NCI-H524 treated with DMSO at 0.1 percent for 48 hours (cell line): ENCODE measurements around the gene SLC2A9.

Source experiments
- DNase-seq: peaks from one replicate; lab custom pipeline; 2025; lab: John Stamatoyannopoulos, UW

Gene SLC2A9

DNA sequence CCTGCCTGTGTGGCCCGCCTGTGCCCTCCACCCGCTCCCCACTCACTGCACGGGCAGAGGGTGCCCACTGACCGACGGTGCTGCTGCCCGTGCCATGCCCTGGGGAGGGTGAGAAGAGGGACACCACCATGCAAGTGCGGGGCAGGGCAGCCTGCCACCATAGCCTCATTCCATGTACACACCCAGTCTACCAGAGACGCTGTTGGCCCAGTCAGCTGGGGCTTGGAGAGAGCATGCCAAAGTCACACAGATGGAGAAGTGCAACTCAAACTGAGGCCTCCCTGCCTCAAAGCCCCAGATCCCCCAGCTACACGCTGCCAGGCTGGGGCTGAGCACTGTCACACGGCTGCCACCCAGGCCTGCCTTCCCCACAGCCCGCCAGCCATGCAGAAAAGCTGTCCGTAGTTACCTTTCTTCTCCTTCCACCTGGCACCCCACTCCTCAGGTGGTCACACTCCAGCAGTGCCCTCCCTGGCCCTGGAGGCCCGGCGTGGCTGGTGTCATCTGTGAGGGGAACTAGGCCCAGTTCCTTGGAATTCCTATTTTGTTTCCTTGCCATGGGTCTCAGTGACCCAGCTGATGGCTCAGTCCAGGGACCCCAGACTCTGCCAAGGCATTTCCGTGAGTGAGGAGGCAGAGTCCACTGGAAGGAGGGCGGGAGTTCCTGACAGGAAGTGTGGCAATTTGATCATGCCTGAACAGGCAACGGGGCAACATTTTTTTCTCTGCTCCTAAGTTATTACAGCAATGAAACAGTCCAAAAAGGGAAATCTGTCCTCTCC lies at the start of gene SLC2A9:
Gene SLC2A9 (minus strand): TSS at position 627 of the 782 bp plus-strand sequence. CDS start 68 bp downstream, at position 559.
- DNase-seq, result no peak

- DNase-seq, result no peak
Measured at GRCh38 chr4:10069075-10069642, 47.9 kb upstream of the SLC2A9 start.

DNA sequence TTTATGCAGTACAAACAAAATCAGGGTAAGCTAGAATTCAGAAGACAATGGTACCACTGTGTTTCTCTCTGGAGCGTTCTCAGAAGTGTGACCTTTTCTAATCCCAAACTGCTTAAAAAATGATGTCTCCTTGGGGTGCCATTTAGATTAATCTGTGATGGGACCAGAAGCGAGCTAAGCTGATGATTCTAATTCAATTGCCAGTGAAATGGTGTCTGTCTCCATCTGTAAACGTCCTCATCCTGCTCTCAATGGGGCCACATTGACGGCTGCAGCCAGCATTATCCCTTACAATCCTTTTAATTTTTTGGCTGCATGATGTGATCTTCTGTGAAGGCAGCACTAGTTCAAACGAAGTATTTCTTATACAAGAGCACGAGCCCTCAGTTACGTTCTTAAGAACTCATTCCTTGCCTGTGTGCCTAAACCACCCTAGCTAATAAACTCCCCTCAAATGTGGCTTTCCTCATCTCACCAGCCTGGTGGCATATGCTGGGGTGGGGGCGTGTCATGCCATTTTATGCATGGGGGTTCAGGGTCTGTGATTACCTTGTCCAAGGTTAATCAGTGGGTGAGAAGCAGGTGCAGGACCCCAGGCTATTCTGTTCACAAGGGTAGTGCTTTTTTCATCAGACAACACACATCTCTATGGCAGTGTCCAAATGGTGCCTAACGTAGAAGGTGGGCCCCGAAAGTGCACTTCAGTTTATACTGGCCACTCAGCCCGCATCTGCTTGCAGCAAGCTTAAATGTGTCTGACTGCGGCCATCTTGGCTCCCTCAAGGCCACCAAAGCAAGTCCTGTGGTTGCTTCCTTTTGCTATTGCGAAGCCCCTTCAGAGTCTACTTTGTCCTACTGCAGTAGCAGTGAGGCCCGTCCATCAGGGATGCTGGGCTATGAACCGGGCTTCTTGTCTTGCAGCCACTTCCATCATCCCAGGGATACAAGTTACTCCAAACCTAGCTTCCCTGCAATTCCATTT lies 45.7 kb upstream of the SLC2A9 start:
- DNase-seq, result no peak

DNA sequence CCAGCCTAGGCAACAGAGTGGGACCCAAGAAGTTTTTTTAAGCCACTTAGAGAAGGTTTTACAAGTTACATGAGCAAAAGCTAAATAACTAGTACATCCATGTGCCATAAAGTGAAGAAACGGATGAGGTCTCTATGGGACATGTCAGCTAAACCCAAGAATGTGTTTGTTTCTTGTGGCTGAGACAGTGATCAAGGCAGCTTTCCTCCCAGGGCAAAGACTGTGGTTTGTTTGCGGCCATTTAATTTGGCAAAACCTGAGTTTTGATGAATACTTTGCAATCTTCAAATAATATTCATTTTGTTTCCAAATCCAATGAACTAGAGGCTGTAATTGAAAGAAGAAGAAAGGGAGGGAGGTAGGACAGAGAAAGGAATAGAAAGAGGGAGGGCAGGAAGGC lies 44.9 kb upstream of the SLC2A9 start:
- no peak for DNase-seq

- DNase-seq, result no peak
Measured at GRCh38 chr4:10063544-10064300, 42.4 kb upstream of the SLC2A9 start.

GRCh38 chr4:10061650-10062415 lies 40.5 kb upstream of the SLC2A9 start:
- no peak for DNase-seq

GRCh38 chr4:10058371-10058770 lies 37.1 kb upstream of the SLC2A9 start:
- DNase-seq, result no peak

- no peak for DNase-seq
Measured at GRCh38 chr4:10057023-10057395, 35.7 kb upstream of the SLC2A9 start.

DNA sequence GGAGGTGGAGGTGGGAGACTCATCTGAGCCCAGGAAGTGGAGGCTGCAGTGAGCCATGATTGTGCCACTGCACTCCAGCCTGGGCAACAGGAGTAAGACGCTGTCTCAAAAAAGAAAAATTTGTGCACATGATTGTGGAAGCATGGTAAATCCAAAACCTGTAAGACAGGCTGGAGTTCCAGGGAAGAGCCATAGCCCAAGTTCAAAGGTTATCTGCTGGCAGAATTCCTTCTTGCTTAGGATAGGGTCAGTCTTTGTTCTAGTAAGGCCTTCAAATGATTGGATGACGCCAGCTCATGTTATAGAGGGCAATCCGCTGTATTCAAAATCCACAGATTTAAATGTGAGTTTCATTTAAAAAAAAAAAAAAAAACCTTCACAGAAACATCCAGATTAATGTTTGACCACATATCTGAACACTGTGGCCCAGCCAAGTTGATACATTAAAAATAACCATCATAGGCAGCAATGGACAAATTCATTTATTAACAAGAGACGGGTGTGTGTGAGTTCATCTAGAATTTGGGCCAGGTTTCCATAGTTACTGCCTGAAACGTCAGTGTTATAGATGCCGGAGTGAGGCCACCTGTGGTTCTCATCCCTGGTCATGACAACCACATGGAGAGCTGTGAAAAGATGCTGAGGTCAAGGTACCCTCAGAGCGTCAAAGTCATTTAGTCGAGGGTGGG lies 35.2 kb upstream of the SLC2A9 start:
- no peak for DNase-seq

GRCh38 chr4:10055871-10056270 lies 34.6 kb upstream of the SLC2A9 start:
- DNase-seq, result no peak

DNA sequence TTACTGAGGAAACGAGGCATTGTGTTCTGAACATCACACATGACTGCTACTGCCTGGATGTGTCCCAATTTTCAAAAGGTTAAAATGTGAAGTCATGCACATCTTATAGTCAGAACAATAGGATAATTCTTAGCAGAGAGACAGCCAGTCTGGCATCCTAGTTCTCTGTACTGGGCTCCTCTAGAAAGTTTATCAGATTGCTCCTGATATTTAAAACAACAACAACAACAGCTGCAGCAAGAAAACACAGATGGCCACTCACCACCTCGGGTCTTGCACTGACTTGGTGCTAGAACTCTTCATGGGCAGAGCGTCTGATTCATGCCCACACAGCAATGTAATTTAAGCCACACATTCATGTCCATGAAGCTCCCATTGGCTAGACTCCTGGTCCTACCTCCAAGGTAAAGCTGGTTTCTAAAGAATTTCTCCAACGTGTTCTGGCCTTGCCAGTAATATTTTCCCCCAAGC lies 33.3 kb upstream of the SLC2A9 start:
- no peak for DNase-seq

GRCh38 chr4:10053635-10054453 lies 32.5 kb upstream of the SLC2A9 start:
- no peak for DNase-seq

DNA sequence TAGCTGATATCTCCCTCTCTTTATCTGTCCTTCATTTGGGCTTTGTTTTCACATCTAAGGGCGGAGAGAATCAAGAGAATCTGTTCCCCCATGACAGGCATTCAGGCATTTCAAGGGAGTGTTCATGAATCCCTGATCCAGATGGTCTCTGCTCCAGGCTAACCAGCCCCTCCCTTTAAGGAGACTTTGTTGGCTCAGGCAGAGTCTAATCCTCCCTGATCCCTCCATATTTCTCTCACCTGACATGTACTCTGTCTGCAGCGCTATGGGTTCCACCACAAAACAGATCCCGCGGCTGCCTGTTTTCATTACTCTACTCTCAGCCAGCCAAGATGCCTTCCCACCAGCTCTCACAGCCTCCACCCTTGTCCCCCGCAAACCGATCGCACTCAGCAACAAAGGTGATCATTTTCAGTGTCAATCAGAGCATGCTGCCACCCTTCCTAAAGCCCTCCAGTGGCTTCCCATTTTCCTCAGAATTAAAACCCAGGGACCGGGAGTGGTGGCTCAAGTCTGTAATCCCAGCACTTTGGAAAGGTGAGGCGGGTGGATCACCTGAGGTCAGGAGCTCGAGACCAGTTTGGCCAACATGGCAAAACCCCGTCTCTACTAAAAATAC lies 30.3 kb upstream of the SLC2A9 start:
- peak; percentile 66 for DNase-seq

DNA sequence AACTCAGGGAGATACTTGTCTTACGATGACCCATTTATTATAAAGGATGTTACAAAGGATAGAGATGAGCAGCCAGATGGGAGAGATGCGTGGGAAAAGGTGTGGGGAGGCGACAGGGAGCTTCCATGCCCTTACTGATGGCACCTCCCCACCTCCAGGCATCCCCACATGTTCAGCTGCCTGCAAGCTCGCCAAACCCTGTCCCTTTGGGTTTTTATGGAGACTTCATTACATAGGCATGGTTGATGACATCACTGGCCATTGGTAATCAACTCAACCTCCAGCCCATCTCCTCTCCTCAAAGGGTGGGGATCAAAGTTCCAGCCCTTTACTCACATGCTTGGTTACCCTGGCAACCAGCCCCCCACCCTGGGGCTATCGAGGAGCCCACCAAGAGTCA lies 29.4 kb upstream of the SLC2A9 start:
- no peak for DNase-seq

GRCh38 chr4:10050261-10050661 lies 29.0 kb upstream of the SLC2A9 start:
- DNase-seq, result no peak

- DNase-seq, result no peak
Measured at GRCh38 chr4:10048941-10049697, 27.8 kb upstream of the SLC2A9 start.

GRCh38 chr4:10047967-10048366 lies 26.7 kb upstream of the SLC2A9 start:
- DNase-seq, result no peak

DNA sequence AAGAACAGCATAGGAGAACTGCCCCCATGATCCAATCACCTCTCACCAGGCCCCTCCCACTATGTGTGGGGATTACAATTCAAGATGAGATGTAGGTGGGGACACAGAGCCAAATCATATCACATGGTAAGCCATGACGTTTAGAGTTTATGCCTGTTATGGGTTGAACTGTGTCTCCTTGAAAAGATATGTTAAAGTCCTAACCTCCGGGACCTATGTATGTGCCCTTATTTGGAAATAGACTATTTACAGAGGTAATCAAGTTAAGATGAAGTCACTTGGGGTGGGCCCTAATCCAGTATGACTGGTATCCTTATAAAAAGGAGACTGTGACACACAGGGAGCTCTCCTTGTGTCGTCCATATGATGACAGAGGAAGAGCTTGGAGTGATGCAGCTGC lies 25.2 kb upstream of the SLC2A9 start:
- DNase-seq, result no peak
